ENCODE results near the gene MINK1.
A peak's percentile ranks its signal among the peaks of the same experiment; 100 is the strongest.
"Not testable (repeated sequence)": the region's sequence is repeated elsewhere in the genome, so short reads cannot be mapped to it uniquely, and the experiment has no call there.

Gene MINK1

GRCh38 chr17:4811471-4811870 lies 21.7 kb upstream of the MINK1 start:
- DNase-seq (ENCODE audit: low read depth in 2 of 2), result no peak

GRCh38 chr17:4812690-4813089 lies 20.4 kb upstream of the MINK1 start:
- no peak for DNase-seq (ENCODE audit: low read depth in 2 of 2)

- DNase-seq (ENCODE audit: low read depth in 2 of 2), result no peak
Observed at GRCh38 chr17:4815043-4815675, 18.0 kb upstream of the MINK1 start.

GRCh38 chr17:4816826-4817225 lies 16.3 kb upstream of the MINK1 start:
- DNase-seq (ENCODE audit: low read depth in 2 of 2), result no peak

- DNase-seq (ENCODE audit: low read depth in 2 of 2), result no peak
Observed at GRCh38 chr17:4818276-4818675, 14.9 kb upstream of the MINK1 start.

- DNase-seq (ENCODE audit: low read depth in 2 of 2), result no peak
Observed at GRCh38 chr17:4822835-4823234, 10.3 kb upstream of the MINK1 start.

GRCh38 chr17:4823373-4824089 lies 9.6 kb upstream of the MINK1 start:
- DNase-seq (ENCODE audit: low read depth in 2 of 2), result no peak

- DNase-seq (ENCODE audit: low read depth in 2 of 2), result no peak
Observed at GRCh38 chr17:4827399-4827798, 5.7 kb upstream of the MINK1 start.

GRCh38 chr17:4832829-4833177 lies 337 bp upstream of the MINK1 start:
- not testable (repeated sequence) for DNase-seq (ENCODE audit: low read depth in 2 of 2)

- DNase-seq (ENCODE audit: low read depth in 2 of 2), result peak in 1 of 2 donors; percentile 8
Observed at GRCh38 chr17:4833941-4834680, 971 bp downstream of the MINK1 start.

- DNase-seq (ENCODE audit: low read depth in 2 of 2), result no peak
Observed at GRCh38 chr17:4834681-4835020, 1.5 kb downstream of the MINK1 start.

GRCh38 chr17:4836221-4836620 lies 3.1 kb downstream of the MINK1 start:
- DNase-seq (ENCODE audit: low read depth in 2 of 2), result no peak

GRCh38 chr17:4837471-4838308 lies 4.5 kb downstream of the MINK1 start:
- no peak for DNase-seq (ENCODE audit: low read depth in 2 of 2)

- no peak for DNase-seq (ENCODE audit: low read depth in 2 of 2)
Observed at GRCh38 chr17:4838309-4838785, 5.2 kb downstream of the MINK1 start.

GRCh38 chr17:4839221-4839620 lies 6.1 kb downstream of the MINK1 start:
- DNase-seq (ENCODE audit: low read depth in 2 of 2), result no peak

GRCh38 chr17:4839965-4840892 lies 7.1 kb downstream of the MINK1 start:
- DNase-seq (ENCODE audit: low read depth in 2 of 2), result no peak

- no peak for DNase-seq (ENCODE audit: low read depth in 2 of 2)
Observed at GRCh38 chr17:4840893-4841242, 7.7 kb downstream of the MINK1 start.

GRCh38 chr17:4842376-4842775 lies 9.2 kb downstream of the MINK1 start:
- DNase-seq (ENCODE audit: low read depth in 2 of 2), result no peak

GRCh38 chr17:4843321-4844000 lies 10.3 kb downstream of the MINK1 start:
- no peak for DNase-seq (ENCODE audit: low read depth in 2 of 2)

- no peak for DNase-seq (ENCODE audit: low read depth in 2 of 2)
Observed at GRCh38 chr17:4845118-4845517, 12.0 kb downstream of the MINK1 start.

Data from stimulated activated CD4-positive, alpha-beta T cell treated with anti-CD3 and anti-CD28 coated beads, Interleukin-1b, Interleukin-23, amount 100 ng/mL, for 4 hours (primary cell).